Heart left ventricle (tissue), 16 donors: ENCODE measurements around the gene WWC1. TPM values are rescaled to one million over a fixed set of nuclear protein-coding genes. Genes with fewer than 3 reads are reported as not detected.

Experiments used
- ATAC-seq, 4 donors: fragments of 200-7000 bp; cut with Tn5 transposase; one replicate each; pipeline ENCODE4 v1.9.1; 2020 to 2022; ENCODE audit warnings: moderate library complexity in 4 of 4, mild to moderate bottlenecking in 3 of 4, moderate number of reproducible peaks in 1 of 4
- DNase-seq, 5 donors: peaks; one replicate each; pipeline ENCODE4 v3.0.0-alpha.2; 2020
- H3K27ac ChIP-seq, 12 donors: fragments of 200-600 bp; sonication (generic) in 4 of 12; one replicate each; pipeline versions ENCODE4 v1.5.0 to v1.8.0; 2016 to 2022; ENCODE audit warnings: mild to moderate bottlenecking in 2 of 12
- H3K27me3 ChIP-seq, 9 donors: fragments of 200-600 bp; sonication (generic) in 2 of 9; one replicate each; pipeline versions ENCODE4 v1.5.1 to v1.8.0; 2016 to 2022; ENCODE audit warnings: mild to moderate bottlenecking in 3 of 9
- H3K36me3 ChIP-seq, 9 donors: fragments of 200-600 bp; sonication (generic) in 2 of 9; one replicate each; pipeline versions ENCODE4 v1.5.0 to v1.8.0; 2018 to 2022; ENCODE audit warnings: mild to moderate bottlenecking in 2 of 9
- H3K4me1 ChIP-seq, 12 donors: fragments of 200-600 bp; sonication (generic) in 4 of 12; one replicate each; pipeline versions ENCODE4 v1.5.0 to v1.8.0; 2016 to 2022; ENCODE audit warnings: mild to moderate bottlenecking in 3 of 12
- H3K4me3 ChIP-seq, 12 donors: fragments of 200-600 bp; sonication (generic) in 4 of 12; one replicate each; pipeline versions ENCODE4 v1.5.0 to v1.8.0; 2017 to 2022; ENCODE audit warnings: mild to moderate bottlenecking in 9 of 12, moderate library complexity in 4 of 12
- H3K9me3 ChIP-seq, 12 donors: fragments of 200-600 bp; sonication (generic) in 4 of 12; one replicate each; pipeline versions ENCODE4 v1.5.0 to v1.8.0; 2016 to 2022; ENCODE audit warnings: mild to moderate bottlenecking in 1 of 12
- POLR2A ChIP-seq, 2 donors: fragments of 450-650 bp; IDR thresholded peaks; one replicate each; pipeline ENCODE4 v1.6.1; 2017; ENCODE audit warnings: antibody characterized with exemption in 2 of 2, mild to moderate bottlenecking in 2 of 2, moderate library complexity in 2 of 2
- WGBS, 4 donors: extraction: QIAGEN DNeasy Blood & Tissue Kit in 2 of 4; methylation state at CpG; one replicate each; pipeline versions ENCODE4 v1.1.5 to v1.1.7; 2013 to 2018; 5-methylcytosine and 5-hydroxymethylcytosine counted together
- intact Hi-C, 10 donors: fragments of 100-400 bp; cut with DNase I; formaldehyde crosslinking; loops; one replicate each; pipeline versions ENCODE4 v1.11.1 to v1.14.2; 2022
- polyA plus RNA-seq, 2 donors: library from polyadenylated mRNA; stranded (reverse); fragments of 200-250 nt; gene quantifications; one replicate each; pipeline ENCODE4 v1.2.3, GENCODE V29; 2013
- total RNA-seq, 9 donors: library from RNA; depleted of rRNA in 2 of 9; stranded (reverse); fragments of >200 nt in 2 of 9; fragmentation: NEBNext Ultra II Directional in 3 of 9; extraction: Animal tissue kit (Norgen Biotek cat#: 25700) in 3 of 9; gene quantifications; one replicate each; pipeline versions ENCODE4 v1.1.0 to v1.2.4, GENCODE V29; 2016 to 2023
- TF ChIP-seq, protein P1 (sequence below), 12 donors: fragments of 200-600 bp; sonication (generic) in 4 of 12; IDR thresholded peaks; one replicate each; pipeline versions ENCODE4 v1.5.0 to v1.8.0; 2018 to 2022; ENCODE audit warnings: antibody characterized with exemption in 12 of 12, mild to moderate bottlenecking in 5 of 12
- donor health status: ischemic (EF 13 %, LVEDD 7.1; RV severe dilation, severe dysfunction).
- donor health status: healthy with polysubstance abuse.
- donor health status: DM: no; HTN: yes; CAD: no.
- donor health status: DM: no; HTN: no; CAD: no.
- donor health status: ischemic (EF 25% LVEDD 6.9; RV normal size, moderate dysfunction).
- donor health status: ischemic (EF 25% LVEDD 5.7; RV mildly dilated, moderate dysfunction).
- donor health status: healthy.
- donor health status: DM: yes; HTN: yes; CAD: no.
- donor health status: ischemic (EF 35%, LVEDD 5.7; RV mildly dilated, moderate dysfunction).
- donor health status: nonischemic (EF 11% LVEDD 7.7; RV severe dilation, severe dysfunction).
- donor health status: DM: yes; HTN: yes; CAD: no.
- donor health status: PGD.
- donor health status: ischemic (EF 29% LVEDD 5.4; RV normal size, mild dysfunction).
- donor health status: nonischemic (EF 23%, LVEDD 6.1; RV moderate dilation, normal function).

WWC1 gene
- total and polyA plus RNA-seq, 11 donors, result 0.23 to 21.5 (median 1.7) TPM

DNA sequence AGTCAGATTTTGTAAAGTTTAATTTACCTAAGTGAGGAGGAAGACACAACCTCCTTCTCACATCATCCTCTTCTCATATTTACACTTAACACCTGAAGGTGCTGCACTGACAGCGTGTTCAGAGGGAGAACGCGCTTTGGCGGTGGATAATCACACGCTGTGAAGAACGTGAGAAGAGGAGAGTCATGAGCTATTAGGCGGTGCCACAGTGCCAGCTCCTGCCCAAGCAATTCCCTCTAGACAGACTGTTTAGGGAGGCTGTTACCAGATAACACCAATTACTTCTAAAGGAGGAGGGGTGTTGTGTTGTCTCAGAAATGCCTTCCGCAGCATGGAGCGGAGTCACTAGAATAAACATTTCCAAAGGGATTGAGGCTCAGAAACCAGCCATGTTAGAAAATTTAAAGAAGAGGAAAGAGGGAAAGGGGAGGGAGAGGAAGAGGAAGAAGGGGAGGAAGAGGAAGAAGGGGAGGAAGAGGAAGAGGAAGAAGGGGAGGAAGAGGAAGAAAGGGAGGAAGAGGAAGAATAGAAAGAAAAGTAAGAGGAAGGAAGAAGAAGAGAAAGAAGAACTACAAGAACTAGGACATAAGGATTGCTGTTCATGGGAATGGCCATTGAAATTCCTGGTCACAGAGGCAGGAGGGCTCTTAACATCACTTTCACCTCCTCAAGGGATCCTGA is 37.3 kb upstream of the WWC1 start:
- 80 to 83% (median 82%) methylated on average over 9 of the region's 9 CpGs for WGBS, 4 donors
- no peak for DNase-seq
- H3K9me3 ChIP-seq, result no peaks in the 10 kb centered on the region
- peak; percentile 19 to 50 (median 46) for ATAC-seq
- no peak overlapping the region for H3K4me3 ChIP-seq
- peaks cover 0 to 12% (median 0%) of the 10 kb centered on the region in 9 donors for H3K36me3 ChIP-seq
- no peak overlapping the region for H3K27ac ChIP-seq
- TF ChIP-seq, protein P1, sequence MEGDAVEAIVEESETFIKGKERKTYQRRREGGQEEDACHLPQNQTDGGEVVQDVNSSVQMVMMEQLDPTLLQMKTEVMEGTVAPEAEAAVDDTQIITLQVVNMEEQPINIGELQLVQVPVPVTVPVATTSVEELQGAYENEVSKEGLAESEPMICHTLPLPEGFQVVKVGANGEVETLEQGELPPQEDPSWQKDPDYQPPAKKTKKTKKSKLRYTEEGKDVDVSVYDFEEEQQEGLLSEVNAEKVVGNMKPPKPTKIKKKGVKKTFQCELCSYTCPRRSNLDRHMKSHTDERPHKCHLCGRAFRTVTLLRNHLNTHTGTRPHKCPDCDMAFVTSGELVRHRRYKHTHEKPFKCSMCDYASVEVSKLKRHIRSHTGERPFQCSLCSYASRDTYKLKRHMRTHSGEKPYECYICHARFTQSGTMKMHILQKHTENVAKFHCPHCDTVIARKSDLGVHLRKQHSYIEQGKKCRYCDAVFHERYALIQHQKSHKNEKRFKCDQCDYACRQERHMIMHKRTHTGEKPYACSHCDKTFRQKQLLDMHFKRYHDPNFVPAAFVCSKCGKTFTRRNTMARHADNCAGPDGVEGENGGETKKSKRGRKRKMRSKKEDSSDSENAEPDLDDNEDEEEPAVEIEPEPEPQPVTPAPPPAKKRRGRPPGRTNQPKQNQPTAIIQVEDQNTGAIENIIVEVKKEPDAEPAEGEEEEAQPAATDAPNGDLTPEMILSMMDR (IDR thresholded peaks at IDR 0.05), result no peak
- TF ChIP-seq POLR2A (IDR thresholded peaks at IDR 0.05), result no peak
- H3K27me3 ChIP-seq, result no peaks in the 10 kb centered on the region
- intact Hi-C loops, result no loop called here
- no peaks in the 10 kb centered on the region for H3K4me1 ChIP-seq

DNA sequence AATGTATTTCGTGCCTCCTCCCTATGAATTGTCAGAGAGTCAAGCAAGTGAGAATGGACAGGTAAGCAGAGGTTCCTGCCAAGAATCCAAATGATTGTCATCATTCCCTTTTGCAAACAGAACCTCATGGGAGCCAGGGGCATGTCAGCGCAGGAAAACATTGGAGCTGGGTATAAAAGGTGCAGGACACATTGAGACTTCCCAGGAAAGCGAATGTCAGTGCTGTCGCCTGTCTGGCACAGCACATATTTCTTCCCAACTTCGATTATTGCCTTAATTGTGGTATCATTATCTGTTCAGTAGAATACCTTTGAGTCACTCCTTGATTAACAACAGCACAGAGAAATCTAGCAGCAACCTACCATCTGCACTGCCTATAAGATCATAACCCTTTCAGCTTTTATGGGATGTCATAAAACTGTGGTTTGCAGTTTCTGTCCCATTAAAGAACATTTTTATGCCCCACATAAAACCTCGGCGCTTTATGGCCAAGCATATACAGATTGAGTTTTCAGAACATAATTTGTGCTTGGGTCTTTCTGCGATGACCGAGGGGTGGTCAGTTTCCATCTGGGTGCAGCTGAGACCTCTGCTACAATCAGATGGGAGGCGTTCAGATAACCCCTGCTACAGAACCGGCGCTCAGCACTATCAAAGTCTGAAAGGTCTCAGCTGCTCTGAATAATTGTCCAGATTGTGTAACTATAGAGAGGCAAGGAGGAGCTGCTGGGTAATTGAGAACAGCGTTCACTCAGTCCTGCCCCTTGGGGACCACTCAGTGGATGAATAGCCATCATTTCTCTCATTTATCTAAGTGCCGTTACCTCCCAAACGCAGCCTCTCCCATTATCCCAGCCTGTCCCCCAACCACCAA is 30.9 kb upstream of the WWC1 start:
- WGBS, 4 donors, result 71 to 76% (median 74%) methylated on average over 15 of the region's 15 CpGs
- H3K36me3 ChIP-seq, result peaks cover 0 to 41% (median 17%) of the 10 kb centered on the region in 9 donors
- DNase-seq (peak in 1 of 5 donors; percentile 46), ATAC-seq (peak; percentile 17 to 69 (median 25))
- TF ChIP-seq POLR2A (IDR thresholded peaks at IDR 0.05), result no peak
- TF ChIP-seq, protein P1 (IDR thresholded peaks at IDR 0.05), result no peak
- H3K4me1 ChIP-seq, result no peaks in the 10 kb centered on the region
- intact Hi-C loops, result loop anchor here in 1 of 10 donors (10.0 kb wide), 1 partner anchor 424 kb away; no protein-coding TSS in a partner anchor
- no peaks in the 10 kb centered on the region for H3K27me3 ChIP-seq
- no peak overlapping the region for H3K27ac ChIP-seq
- no peak overlapping the region for H3K4me3 ChIP-seq
- no peaks in the 10 kb centered on the region for H3K9me3 ChIP-seq

DNA sequence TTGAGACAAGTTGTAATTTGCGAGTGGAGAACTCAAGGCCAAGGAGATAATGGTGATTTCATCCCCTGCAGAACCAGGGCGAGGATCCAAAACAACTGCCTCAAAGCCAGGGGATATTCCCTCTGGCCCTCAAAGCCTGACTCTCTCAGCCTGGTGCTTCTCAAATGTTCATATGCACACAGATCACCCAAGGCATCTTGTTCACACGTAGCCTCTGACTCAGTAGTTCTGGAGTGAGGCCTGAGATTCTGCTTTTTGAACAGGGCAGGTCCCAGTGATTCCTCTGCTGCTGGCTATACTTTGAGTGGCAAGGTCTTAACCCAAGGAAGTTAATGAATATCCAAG is 30.2 kb upstream of the WWC1 start:
- Histone ChIP-seq H3K4me1 (no peaks in the 10 kb centered on the region), H3K36me3 (peaks cover 0 to 41% (median 17%) of the 10 kb centered on the region in 9 donors), H3K27ac (no peak overlapping the region), H3K4me3 (no peak overlapping the region), H3K27me3 (no peaks in the 10 kb centered on the region), H3K9me3 (no peaks in the 10 kb centered on the region)
- ATAC-seq, result peak in 3 of 4 donors; percentile 9 to 53 (median 9)
- intact Hi-C loops, result loop anchor here in 1 of 10 donors (10.0 kb wide), 1 partner anchor 424 kb away; no protein-coding TSS in a partner anchor
- no peak for DNase-seq
- TF ChIP-seq, protein P1 (IDR thresholded peaks at IDR 0.05), result no peak
- TF ChIP-seq POLR2A (IDR thresholded peaks at IDR 0.05), result no peak
- 47 to 59% (median 53%) methylated on average over 3 of the region's 3 CpGs for WGBS, 4 donors
